GM12873 (cell line): ENCODE results near the gene AGAP3.

Experiments
- CTCF ChIP-seq: IDR thresholded peaks from 2 replicates; pipeline ENCODE4 v1.5.1; 2012; ENCODE audit warnings: low read depth, mild to moderate bottlenecking, moderate library complexity, low read length, control low read depth; ENCODE audit not compliant: insufficient read depth; ENCODE audit errors: missing control alignments

Gene AGAP3

GRCh38 chr7:151141855-151142685 is 55.8 kb downstream of the AGAP3 start:
- no peak for TF ChIP-seq CTCF

GRCh38 chr7:151142686-151143040 is 56.4 kb downstream of the AGAP3 start:
- TF ChIP-seq CTCF = no peak

- no peak for TF ChIP-seq CTCF
Observed at GRCh38 chr7:151143261-151144015, 57.2 kb downstream of the AGAP3 start.

GRCh38 chr7:151144387-151144786 is 58.1 kb downstream of the AGAP3 start:
- TF ChIP-seq CTCF = no peak

GRCh38 chr7:151146761-151147160 is 60.5 kb downstream of the AGAP3 start:
- no peak for TF ChIP-seq CTCF

- no peak for TF ChIP-seq CTCF
Observed at GRCh38 chr7:151148319-151149259, 62.3 kb downstream of the AGAP3 start.
